AG04450 (cell line): ENCODE data around the gene FOXO6. TPM values are rescaled to one million over a fixed set of nuclear protein-coding genes. Genes with fewer than 3 reads are reported as not detected.

Experiments used
- CTCF ChIA-PET: fragments of 300-600, 350-600 bp; formaldehyde crosslinking; extraction: SDS; loops from one replicate; lab custom pipeline; 2022; ENCODE audit warnings: antibody characterized with exemption, inconsistent platforms; lab: Charles Lee
- POLR2A ChIA-PET: fragments of 350-600 bp; formaldehyde crosslinking; extraction: SDS; loops from one replicate; lab custom pipeline; 2021; ENCODE audit warnings: antibody characterized with exemption, inconsistent platforms; lab: Yijun Ruan, JAX
- DNase-seq: peaks from one replicate; pipeline ENCODE4 v3.0.0-alpha.2; 2011; ENCODE audit warnings: low read depth, low spot score
- H3K27ac ChIP-seq: one replicate; pipeline ENCODE4 v1.5.1; 2012; ENCODE audit warnings: low read depth, low read length, control low read depth
- H3K27me3 ChIP-seq: one replicate; pipeline ENCODE4 v1.6.0; 2012; ENCODE audit warnings: low read length; ENCODE audit not compliant: control insufficient read depth, insufficient read depth
- H3K4me3 ChIP-seq: 2 replicates; pipeline ENCODE4 v1.5.1; 2011; ENCODE audit warnings: mild to moderate bottlenecking, low read depth, low read length, control low read depth
- H3K9me3 ChIP-seq: 2 replicates; pipeline ENCODE4 v1.5.1; 2012; ENCODE audit warnings: low read length; ENCODE audit not compliant: control insufficient read depth, insufficient read depth
- CTCF ChIP-seq: IDR thresholded peaks from 2 replicates; pipeline ENCODE4 v1.5.1; 2011; ENCODE audit warnings: low read depth, low read length, control low read depth, inconsistent platforms
- polyA plus RNA-seq: library from polyadenylated mRNA; depleted of rRNA; stranded (reverse); fragments of >200 nt; gene quantifications from 2 replicates; pipeline ENCODE4 v1.2.3, GENCODE V29; 2011

Gene FOXO6
- polyA plus RNA-seq, 1 experiment = not detected

GRCh38 chr1:41399145-41399795, 38.0 kb downstream of the FOXO6 start:
- no peak for TF ChIP-seq CTCF
- Histone ChIP-seq H3K27ac (no peak overlapping the region), H3K9me3 (peaks cover 4% of the 10 kb centered on the region), H3K27me3 (peaks cover 55% of the 10 kb centered on the region), H3K4me3 (no peak overlapping the region)
- ChIA-PET CTCF (no interaction called here), POLR2A (no interaction called here)
- DNase-seq = no peak

- ChIA-PET POLR2A (interaction anchor here (0.7 kb wide), 2 partner anchors 9 to 242 kb away, joined by 5 to 6 read pairs; no protein-coding TSS in a partner anchor), CTCF (no interaction called here)
- no peak for TF ChIP-seq CTCF
- DNase-seq = no peak
- no peak overlapping the region for H3K4me3 ChIP-seq
- peaks cover 4% of the 10 kb centered on the region for H3K9me3 ChIP-seq
- H3K27me3 ChIP-seq = peaks cover 49% of the 10 kb centered on the region
- H3K27ac ChIP-seq = no peak overlapping the region
Observed at GRCh38 chr1:41400225-41400624, 39.0 kb downstream of the FOXO6 start.

GRCh38 chr1:41401899-41402298, 40.7 kb downstream of the FOXO6 start:
- ChIA-PET POLR2A (no interaction called here), CTCF (interaction anchor here (1.1 kb wide), 1 partner anchor 16 kb away, joined by 3 read pairs; no protein-coding TSS in a partner anchor)
- DNase-seq = no peak
- no peak overlapping the region for H3K27ac ChIP-seq
- peaks cover 4% of the 10 kb centered on the region for H3K9me3 ChIP-seq
- TF ChIP-seq CTCF = no peak
- no peak overlapping the region for H3K4me3 ChIP-seq
- H3K27me3 ChIP-seq = peaks cover 49% of the 10 kb centered on the region

- CTCF ChIA-PET = interaction anchor here (0.8 to 1.0 kb wide), 2 partner anchors 13 to 121 kb away, joined by 3 read pairs; no protein-coding TSS in a partner anchor
Observed at GRCh38 chr1:41404308-41404761, 43.1 kb downstream of the FOXO6 start.

More at GRCh38 chr1:41404308-41404761, 43.1 kb downstream of the FOXO6 start:
- Histone ChIP-seq H3K9me3 (peaks cover 4% of the 10 kb centered on the region; the same call in 1 of the 2 replicates), H3K4me3 (no peak overlapping the region), H3K27me3 (peaks cover 60% of the 10 kb centered on the region), H3K27ac (no peak overlapping the region)
- no peak for TF ChIP-seq CTCF
- no peak for DNase-seq
- POLR2A ChIA-PET = no interaction called here
